PC-9 (cell line): ENCODE measurements around the gene METTL3. TPM values are rescaled to one million over a fixed set of nuclear protein-coding genes. Genes with fewer than 3 reads are reported as not detected.

ENCODE experiments used
- BruUV-seq: library from RNA; stranded (reverse); fragments of 400-500 nt; replicated peaks from 2 replicates; lab custom pipeline; 2021; lab: Mats Ljungman, UMichigan
- CTCF ChIA-PET: fragments of 300-600 bp; sonication (Branson Sonifier 250); formaldehyde crosslinking; loops from one replicate; lab custom pipeline; 2022; ENCODE audit warnings: antibody characterized with exemption; lab: Charles Lee
- POLR2A ChIA-PET: fragments of 300-600 bp; sonication (Branson Sonifier 250); formaldehyde crosslinking; loops from one replicate; lab custom pipeline; 2022; ENCODE audit warnings: antibody characterized with exemption; ENCODE audit not compliant: unreplicated experiment; lab: Charles Lee
- DNase-seq, 2 experiments: peaks; one replicate each; pipeline versions ENCODE4 v3.0.0 to v3.0.0-alpha.2; 2015 to 2022; ENCODE audit warnings: mixed read lengths in 1 of 2
- H2AFZ ChIP-seq: fragments of 200-600 bp; sonication (generic); 2 replicates; pipeline ENCODE4 v1.8.1; 2017; ENCODE audit warnings: antibody characterized with exemption
- H3F3A ChIP-seq: fragments of 200-600 bp; sonication (generic); 2 replicates; pipeline ENCODE4 v1.8.1; 2017; ENCODE audit warnings: antibody characterized with exemption, mild to moderate bottlenecking, low read depth; ENCODE audit not compliant: insufficient read depth
- H3K27ac ChIP-seq: fragments of 200-600 bp; sonication (generic); 2 replicates; pipeline ENCODE4 v1.6.1; 2016; ENCODE audit warnings: mixed run types
- H3K27me3 ChIP-seq: fragments of 200-600 bp; sonication (generic); 2 replicates; pipeline ENCODE4 v1.6.1; 2016; ENCODE audit warnings: low read depth, mixed run types; ENCODE audit not compliant: insufficient read depth
- H3K36me3 ChIP-seq: fragments of 200-600 bp; sonication (generic); 2 replicates; pipeline ENCODE4 v1.6.1; 2016; ENCODE audit warnings: low read depth, mixed run types
- H3K4me1 ChIP-seq: fragments of 200-600 bp; sonication (generic); replicated peaks from 2 replicates; pipeline ENCODE4 v1.6.1; 2016; ENCODE audit warnings: mixed run types; ENCODE audit not compliant: insufficient read depth
- H3K4me2 ChIP-seq: fragments of 200-600 bp; sonication (generic); 2 replicates; pipeline ENCODE4 v1.6.1; 2017; ENCODE audit warnings: mixed run types
- H3K4me3 ChIP-seq: fragments of 200-600 bp; sonication (generic); 2 replicates; pipeline ENCODE4 v1.6.1; 2016; ENCODE audit warnings: mixed run types
- H3K79me2 ChIP-seq: fragments of 200-600 bp; sonication (generic); 2 replicates; pipeline ENCODE4 v1.6.1; 2017; ENCODE audit warnings: low read depth, mixed run types
- H3K9me2 ChIP-seq: fragments of 200-600 bp; sonication (generic); 2 replicates; pipeline ENCODE4 v1.8.1; 2017; ENCODE audit warnings: mild to moderate bottlenecking; ENCODE audit not compliant: insufficient read depth
- H3K9me3 ChIP-seq: fragments of 200-600 bp; sonication (generic); 2 replicates; pipeline ENCODE4 v1.8.1; 2016; ENCODE audit warnings: low read depth; ENCODE audit not compliant: insufficient read depth
- H4K20me1 ChIP-seq: fragments of 200-600 bp; sonication (generic); 2 replicates; pipeline ENCODE4 v1.8.1; 2017; ENCODE audit not compliant: insufficient read depth
- CTCF ChIP-seq: fragments of 200-600 bp; sonication (generic); conservative IDR thresholded peaks from 2 replicates; pipeline ENCODE4 v1.6.1; 2017; ENCODE audit warnings: mixed run types, antibody characterized with exemption, mild to moderate bottlenecking, moderate library complexity
- EZH2 ChIP-seq: fragments of 200-600 bp; sonication (generic); IDR thresholded peaks from 2 replicates; pipeline ENCODE4 v1.8.0; 2017; ENCODE audit warnings: antibody characterized with exemption, low read depth
- intact Hi-C: fragments of 100-400 bp; cut with micrococcal nuclease; formaldehyde crosslinking; loops from one replicate; pipeline ENCODE4 v1.10.0; 2022; ENCODE audit not compliant: unreplicated experiment
- total RNA-seq: library from RNA; stranded (reverse); gene quantifications from 2 replicates; pipeline ENCODE4 v1.2.3, GENCODE V29; 2021

Gene METTL3
- total RNA-seq, 1 experiment from 2014 or later = 27.9 TPM

GRCh38 chr14:21454843-21455544, 56.1 kb downstream of the METTL3 start:
- ChIA-PET CTCF (interaction anchor here (0.9 to 1.8 kb wide), 2 partner anchors 18 to 101 kb away, joined by 7 to 8 read pairs; no protein-coding TSS in a partner anchor), POLR2A (interaction anchor here (0.6 to 0.8 kb wide), 3 partner anchors 71 to 735 kb away, joined by 3 to 5 read pairs (median 4); partner anchors contain the start of gene SALL2)
- Histone ChIP-seq H4K20me1 (no peaks in the 10 kb centered on the region), H3K9me3 (no peaks in the 10 kb centered on the region), H3K27ac (0 out of 2 replicates have a peak overlapping the region, but pooled peaks have one; percentile 75), H3K27me3 (no peaks in the 10 kb centered on the region), H3K9me2 (no peaks in the 10 kb centered on the region), H3K79me2 (peaks cover 55% of the 10 kb centered on the region), H3K4me3 (peak overlapping the region; percentile 94), H2AFZ (peak overlapping the region; percentile 93), H3K36me3 (no peaks in the 10 kb centered on the region), H3F3A (0 out of 2 replicates have a peak, but pooled peaks cover 3% of the 10 kb centered on the region), H3K4me1 (no peaks in the 10 kb centered on the region; the same call in 1 of the 2 replicates), H3K4me2 (peak overlapping the region; percentile 99)
- intact Hi-C loops = no loop called here
- TF ChIP-seq CTCF (no peak), EZH2 (no peak)
- no peak for DNase-seq
- BruUV-seq = TSS peak; percentile 37

GRCh38 chr14:21449899-21450216, 61.3 kb downstream of the METTL3 start:
- H4K20me1 ChIP-seq = peaks cover 3% of the 10 kb centered on the region; the same call in 1 of the 2 replicates
- intact Hi-C loops = no loop called here
- ChIA-PET POLR2A (no interaction called here), CTCF (no interaction called here)
- no peak overlapping the region for H2AFZ ChIP-seq
- no peaks in the 10 kb centered on the region for H3K36me3 ChIP-seq
- no peak overlapping the region for H3K4me3 ChIP-seq
- no peak for DNase-seq
- no peaks in the 10 kb centered on the region for H3K9me3 ChIP-seq
- BruUV-seq = no TSS peak
- TF ChIP-seq CTCF (no peak), EZH2 (no peak)
- no peaks in the 10 kb centered on the region; the same call in 1 of the 2 replicates for H3K4me1 ChIP-seq
- H3K79me2 ChIP-seq = peaks cover 83% of the 10 kb centered on the region
- no peaks in the 10 kb centered on the region for H3F3A ChIP-seq
- no peak overlapping the region for H3K27ac ChIP-seq
- no peaks in the 10 kb centered on the region for H3K27me3 ChIP-seq
- no peak overlapping the region for H3K4me2 ChIP-seq
- H3K9me2 ChIP-seq = no peaks in the 10 kb centered on the region

Other genes starting within 250 kb of the METTL3 start
- 486 and 550 TPM in 2 replicates for gene HNRNPC, start 241.9 kb downstream of the METTL3 start, total RNA-seq
- 0.75 and 2.1 TPM in 2 replicates for gene RPGRIP1, start 231.3 kb downstream of the METTL3 start, total RNA-seq
- gene SUPT16H, start 127.3 kb downstream of the METTL3 start, total RNA-seq = 57.2 and 65.4 TPM in 2 replicates
- gene CHD8, start 55.2 kb downstream of the METTL3 start, total RNA-seq = 57.3 and 58.7 TPM in 2 replicates
- gene RAB2B, start 34.4 kb downstream of the METTL3 start, total RNA-seq = 12.2 and 12.8 TPM in 2 replicates
- gene TOX4, start 34.1 kb downstream of the METTL3 start, total RNA-seq = 32.9 and 50.6 TPM in 2 replicates
- gene SALL2, start 15.0 kb upstream of the METTL3 start, total RNA-seq = 10.3 and 10.9 TPM in 2 replicates
- not detected in 2 replicates for gene OR10G3, start 68.7 kb upstream of the METTL3 start, total RNA-seq
- gene OR10G2, start 123.6 kb upstream of the METTL3 start, total RNA-seq = not detected in 2 replicates
- gene OR4E2, start 142.5 kb upstream of the METTL3 start, total RNA-seq = not detected in 2 replicates
- gene OR4E1, start 162.5 kb upstream of the METTL3 start, total RNA-seq = not detected in 2 replicates